Activated naive CD4-positive, alpha-beta T cell treated with anti-CD3 and anti-CD28 coated beads, Interleukin-2, amount 10 ng/mL, durations not matched to agents 7 days and 5 days (primary cell): ENCODE measurements around the gene SPIB.

ENCODE experiments used
- CTCF ChIA-PET: fragments of 350-600 bp; sonication (Branson Sonifier 250); formaldehyde crosslinking; loops from one replicate; lab custom pipeline; 2021; ENCODE audit warnings: antibody characterized with exemption; lab: Charles Lee
- DNase-seq: peaks from one replicate; pipeline ENCODE4 v3.0.0-alpha.2; 2020
- H3K27ac Mint-ChIP-seq: one replicate; pipeline ENCODE4 v1.8.0; 2021; ENCODE audit warnings: mild to moderate bottlenecking, moderate library complexity, mixed read lengths
- H3K27me3 Mint-ChIP-seq: one replicate; pipeline ENCODE4 v1.8.0; 2021; ENCODE audit warnings: mild to moderate bottlenecking, mixed read lengths
- H3K36me3 Mint-ChIP-seq: one replicate; pipeline ENCODE4 v1.8.0; 2021; ENCODE audit warnings: mixed read lengths
- H3K4me1 Mint-ChIP-seq: one replicate; pipeline ENCODE4 v1.8.0; 2021; ENCODE audit warnings: mixed read lengths
- H3K4me3 Mint-ChIP-seq: one replicate; pipeline ENCODE4 v1.8.0; 2021; ENCODE audit warnings: mild to moderate bottlenecking, moderate library complexity, mixed read lengths
- H3K9me3 Mint-ChIP-seq: one replicate; pipeline ENCODE4 v1.8.0; 2021; ENCODE audit warnings: mixed read lengths

Gene SPIB

DNA sequence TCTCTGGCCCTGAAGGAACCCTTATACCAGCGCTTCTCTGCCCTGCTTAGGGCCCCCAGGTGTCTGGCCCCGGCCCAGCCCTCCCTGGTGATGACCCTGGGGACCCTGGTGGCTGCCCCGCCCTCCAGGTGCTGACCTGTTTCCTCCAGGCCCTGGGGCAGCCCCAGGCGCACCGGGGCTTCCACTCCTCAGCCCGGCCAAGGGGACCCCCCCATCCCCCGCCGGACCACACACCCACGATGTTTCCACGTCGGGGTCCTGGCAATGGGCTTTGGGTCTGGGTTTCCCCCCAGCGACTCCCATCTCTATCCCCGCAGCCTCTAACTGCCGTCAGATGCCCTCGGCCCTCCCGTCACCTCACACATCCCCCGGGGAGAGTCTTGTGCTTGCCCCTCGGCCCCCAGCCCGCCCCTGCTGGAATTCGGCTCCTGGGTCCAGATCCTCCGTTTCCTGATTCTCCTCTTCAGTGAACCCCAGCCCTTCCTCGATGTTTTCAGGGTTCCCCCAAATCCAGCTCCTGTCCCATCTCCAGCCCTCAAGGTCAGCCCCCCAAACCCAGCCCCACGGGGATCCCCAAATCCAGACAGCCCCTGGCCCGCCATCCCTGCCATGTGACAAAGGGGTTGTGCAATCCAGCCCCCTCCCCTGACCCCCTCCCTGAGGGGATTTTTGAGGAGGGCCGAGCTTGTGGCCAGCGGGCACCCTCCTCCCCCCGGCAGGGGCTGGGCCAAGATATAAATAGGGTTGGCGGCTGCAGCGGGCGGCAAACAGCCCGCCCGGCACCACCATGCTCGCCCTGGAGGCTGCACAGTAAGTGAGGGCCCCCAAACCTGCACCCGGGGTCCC lies at the start of gene SPIB:
SPIB (plus strand) TSS at position 763 of the 846 bp plus-strand sequence; CDS start at position 788, 25 bp downstream.
- Mint-ChIP-seq H3K4me3 (no peak within 1 kb of the TSS), H3K27ac (no peak within 1 kb of the TSS), H3K9me3 (no peaks in the 10 kb centered on the region), H3K36me3 (peaks cover 5% of the 10 kb centered on the region), H3K4me1 (peaks cover 5% of the 10 kb centered on the region), H3K27me3 (peaks cover 17% of the 10 kb centered on the region)
- CTCF ChIA-PET = interaction anchor here (1.3 kb wide), 1 partner anchor 42 kb away, joined by 4 read pairs; no protein-coding TSS in a partner anchor
- DNase-seq = no peak

DNA sequence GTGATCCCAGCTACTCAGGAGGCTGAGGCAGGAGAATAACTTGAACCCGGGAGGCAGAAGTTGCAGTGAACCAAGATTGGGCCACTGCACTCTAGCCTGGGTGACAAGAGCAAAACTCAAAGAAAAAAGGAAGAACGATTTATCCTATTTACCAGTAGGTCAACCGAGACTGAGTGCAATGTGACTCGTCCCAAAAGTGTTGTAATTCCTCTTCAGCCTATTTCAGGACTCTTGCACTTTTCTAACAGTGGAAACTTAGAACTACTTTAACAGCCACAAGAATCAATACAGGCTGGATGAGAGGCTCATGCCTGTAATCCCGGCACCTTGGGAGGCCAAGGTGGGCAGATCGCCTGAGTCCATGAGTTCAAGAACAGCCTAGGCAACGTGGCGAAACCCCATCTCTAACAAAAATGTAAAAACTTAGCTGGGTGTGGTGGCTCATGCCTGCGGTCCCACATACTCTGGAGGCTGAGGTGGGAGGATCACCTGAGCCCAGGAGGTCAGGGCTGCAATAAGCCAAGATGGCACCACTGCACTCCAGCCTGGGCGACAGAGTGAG lies 46.7 kb upstream of the SPIB start:
- H3K4me3 Mint-ChIP-seq = no peak overlapping the region
- H3K9me3 Mint-ChIP-seq = no peaks in the 10 kb centered on the region
- no peak overlapping the region for H3K27ac Mint-ChIP-seq
- no peak for DNase-seq
- CTCF ChIA-PET = interaction anchor here (0.5 kb wide), 1 partner anchor 20 kb away, joined by 3 read pairs; no protein-coding TSS in a partner anchor
- peaks cover 37% of the 10 kb centered on the region for H3K4me1 Mint-ChIP-seq
- H3K36me3 Mint-ChIP-seq = peaks cover 2% of the 10 kb centered on the region
- no peaks in the 10 kb centered on the region for H3K27me3 Mint-ChIP-seq

- peaks cover 38% of the 10 kb centered on the region for H3K36me3 Mint-ChIP-seq
Observed at GRCh38 chr19:50376166-50377050, 42.3 kb upstream of the SPIB start, which contains the start of gene NR1H2. NR1H2 (plus strand) TSS chr19:50376457; CDS start chr19:50377606, 1,149 bp downstream.

DNA sequence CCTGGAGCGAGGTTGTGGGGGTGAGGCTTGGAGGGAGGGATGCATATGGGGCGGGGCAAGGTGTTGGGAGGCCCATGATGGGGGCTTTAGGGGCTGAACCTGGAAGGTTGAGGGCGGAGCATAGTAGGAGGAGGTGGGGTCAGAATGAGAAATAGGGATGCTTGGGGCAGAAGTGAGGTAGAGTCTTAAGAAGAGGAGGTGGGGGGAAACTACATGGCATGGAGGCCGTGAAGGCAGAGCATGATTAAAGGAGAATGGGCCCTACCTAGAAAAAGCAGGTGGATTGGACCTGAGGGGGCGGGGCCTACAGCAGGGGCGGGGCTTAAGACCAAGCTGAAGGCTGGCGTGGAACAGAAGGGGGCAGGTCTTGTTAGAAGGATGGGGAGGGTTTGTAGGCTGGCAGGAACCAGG lies 41.7 kb upstream of the SPIB start:
- Mint-ChIP-seq H3K9me3 (no peaks in the 10 kb centered on the region), H3K27me3 (no peaks in the 10 kb centered on the region), H3K27ac (peak overlapping the region; percentile 98), H3K4me1 (peaks cover 30% of the 10 kb centered on the region), H3K4me3 (peak overlapping the region; percentile 90), H3K36me3 (peaks cover 40% of the 10 kb centered on the region)
- CTCF ChIA-PET = no interaction called here
- DNase-seq = peak; percentile 72

More at GRCh38 chr19:50376166-50377050, 42.3 kb upstream of the SPIB start, which contains the start of gene NR1H2:
- no peaks in the 10 kb centered on the region for H3K9me3 Mint-ChIP-seq
- H3K27me3 Mint-ChIP-seq = no peaks in the 10 kb centered on the region
- CTCF ChIA-PET = interaction anchor here (0.7 to 1.1 kb wide), 3 partner anchors 9 to 23 kb away, joined by 3 to 6 read pairs (median 3); no protein-coding TSS in a partner anchor
- DNase-seq = peak; percentile 95
- H3K4me3 Mint-ChIP-seq = peak within 1 kb of the TSS; percentile 90
- H3K4me1 Mint-ChIP-seq = peaks cover 30% of the 10 kb centered on the region
- peak within 1 kb of the TSS; percentile 98 for H3K27ac Mint-ChIP-seq

GRCh38 chr19:50377517-50377916 lies 41.2 kb upstream of the SPIB start:
- DNase-seq = no peak
- Mint-ChIP-seq H3K27me3 (no peaks in the 10 kb centered on the region), H3K27ac (peak overlapping the region; percentile 98), H3K36me3 (peaks cover 40% of the 10 kb centered on the region), H3K4me3 (peak overlapping the region; percentile 90), H3K9me3 (no peaks in the 10 kb centered on the region), H3K4me1 (peaks cover 30% of the 10 kb centered on the region)
- CTCF ChIA-PET = no interaction called here

- H3K9me3 Mint-ChIP-seq = no peaks in the 10 kb centered on the region
- peak overlapping the region; percentile 98 for H3K27ac Mint-ChIP-seq
- peaks cover 40% of the 10 kb centered on the region for H3K36me3 Mint-ChIP-seq
- H3K4me3 Mint-ChIP-seq = peak overlapping the region; percentile 90
- no peak for DNase-seq
- no peaks in the 10 kb centered on the region for H3K27me3 Mint-ChIP-seq
- H3K4me1 Mint-ChIP-seq = peaks cover 34% of the 10 kb centered on the region
- CTCF ChIA-PET = no interaction called here
Observed at GRCh38 chr19:50378169-50378862, 40.4 kb upstream of the SPIB start.

DNA sequence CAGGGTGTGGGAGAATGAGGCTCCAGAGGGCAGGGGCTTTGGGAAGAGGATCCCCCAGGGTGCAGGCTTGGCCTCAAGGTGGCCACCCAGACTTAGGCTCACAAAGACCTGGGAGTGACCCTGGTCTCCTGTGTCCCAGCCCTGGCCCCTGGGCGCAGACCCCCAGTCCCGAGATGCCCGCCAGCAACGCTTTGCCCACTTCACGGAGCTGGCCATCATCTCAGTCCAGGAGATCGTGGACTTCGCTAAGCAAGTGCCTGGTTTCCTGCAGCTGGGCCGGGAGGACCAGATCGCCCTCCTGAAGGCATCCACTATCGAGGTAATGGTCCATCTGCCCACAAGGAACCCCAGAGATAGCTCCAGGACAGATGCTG lies 39.9 kb upstream of the SPIB start:
- H3K27me3 Mint-ChIP-seq = no peaks in the 10 kb centered on the region
- DNase-seq = no peak
- CTCF ChIA-PET = no interaction called here
- peaks cover 40% of the 10 kb centered on the region for H3K36me3 Mint-ChIP-seq
- peaks cover 39% of the 10 kb centered on the region for H3K4me1 Mint-ChIP-seq
- no peaks in the 10 kb centered on the region for H3K9me3 Mint-ChIP-seq
- no peak overlapping the region for H3K27ac Mint-ChIP-seq
- no peak overlapping the region for H3K4me3 Mint-ChIP-seq

DNA sequence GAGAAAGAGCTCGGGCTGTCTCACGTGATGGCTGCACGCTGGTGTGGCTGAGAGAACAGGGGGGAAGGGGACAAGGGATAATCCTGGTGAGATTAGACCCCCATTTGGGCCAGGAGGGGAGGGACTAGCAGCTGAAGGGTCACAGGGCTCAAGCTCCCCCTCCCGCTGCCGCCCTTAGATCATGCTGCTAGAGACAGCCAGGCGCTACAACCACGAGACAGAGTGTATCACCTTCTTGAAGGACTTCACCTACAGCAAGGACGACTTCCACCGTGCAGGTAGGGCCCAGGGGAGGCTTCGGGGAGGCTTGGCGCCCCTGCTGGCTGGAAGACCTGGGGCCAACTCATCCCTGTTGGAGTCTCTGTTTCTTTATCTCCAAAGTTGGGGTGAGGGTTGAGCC lies 39.1 kb upstream of the SPIB start:
- Mint-ChIP-seq H3K9me3 (no peaks in the 10 kb centered on the region), H3K4me3 (no peak overlapping the region), H3K27me3 (no peaks in the 10 kb centered on the region), H3K4me1 (peaks cover 40% of the 10 kb centered on the region), H3K27ac (no peak overlapping the region), H3K36me3 (peaks cover 45% of the 10 kb centered on the region)
- CTCF ChIA-PET = no interaction called here
- DNase-seq = no peak

GRCh38 chr19:50380137-50380536 lies 38.6 kb upstream of the SPIB start:
- H3K4me1 Mint-ChIP-seq = peaks cover 45% of the 10 kb centered on the region
- H3K36me3 Mint-ChIP-seq = peaks cover 50% of the 10 kb centered on the region
- H3K4me3 Mint-ChIP-seq = no peak overlapping the region
- no peaks in the 10 kb centered on the region for H3K9me3 Mint-ChIP-seq
- no peaks in the 10 kb centered on the region for H3K27me3 Mint-ChIP-seq
- CTCF ChIA-PET = no interaction called here
- H3K27ac Mint-ChIP-seq = peak overlapping the region; percentile 76
- DNase-seq = no peak

- H3K36me3 Mint-ChIP-seq = peaks cover 51% of the 10 kb centered on the region
- CTCF ChIA-PET = no interaction called here
- H3K27ac Mint-ChIP-seq = no peak overlapping the region
- H3K9me3 Mint-ChIP-seq = no peaks in the 10 kb centered on the region
- peaks cover 46% of the 10 kb centered on the region for H3K4me1 Mint-ChIP-seq
- DNase-seq = no peak
- H3K27me3 Mint-ChIP-seq = no peaks in the 10 kb centered on the region
- H3K4me3 Mint-ChIP-seq = no peak overlapping the region
Observed at GRCh38 chr19:50380751-50381151, 38.0 kb upstream of the SPIB start.

- CTCF ChIA-PET = no interaction called here
- no peak for DNase-seq
- H3K27me3 Mint-ChIP-seq = no peaks in the 10 kb centered on the region
- H3K9me3 Mint-ChIP-seq = no peaks in the 10 kb centered on the region
- no peak overlapping the region for H3K4me3 Mint-ChIP-seq
- peaks cover 40% of the 10 kb centered on the region for H3K4me1 Mint-ChIP-seq
- no peak overlapping the region for H3K27ac Mint-ChIP-seq
- peaks cover 50% of the 10 kb centered on the region for H3K36me3 Mint-ChIP-seq
Observed at GRCh38 chr19:50381881-50382729, 36.6 kb upstream of the SPIB start.

GRCh38 chr19:50383001-50383851 lies 35.5 kb upstream of the SPIB start:
- peaks cover 37% of the 10 kb centered on the region for H3K4me1 Mint-ChIP-seq
- H3K9me3 Mint-ChIP-seq = no peaks in the 10 kb centered on the region
- DNase-seq = no peak
- H3K36me3 Mint-ChIP-seq = peaks cover 45% of the 10 kb centered on the region
- CTCF ChIA-PET = interaction anchor here (1.3 kb wide), 1 partner anchor 26 kb away, joined by 9 read pairs; no protein-coding TSS in a partner anchor
- H3K4me3 Mint-ChIP-seq = peak overlapping the region; percentile 96
- H3K27ac Mint-ChIP-seq = peak overlapping the region; percentile 89
- no peaks in the 10 kb centered on the region for H3K27me3 Mint-ChIP-seq
